Subcutaneous adipose tissue (tissue), 4 donors: ENCODE data around the gene PGAM2. TPM values are rescaled to one million over a fixed set of nuclear protein-coding genes. Genes with fewer than 3 reads are reported as not detected.

ENCODE experiments used
- total RNA-seq, 4 donors: library from RNA; depleted of rRNA; stranded (reverse); fragments of >200 nt; gene quantifications; one replicate each; pipeline ENCODE4 v1.1.0, GENCODE V29; 2016
- TF ChIP-seq, protein P1 (sequence below): fragments of 450-650 bp; IDR thresholded peaks from one replicate; pipeline ENCODE4 v1.5.1; 2016; ENCODE audit warnings: low read depth, mild to moderate bottlenecking, control low read depth, antibody characterized with exemption, moderate library complexity

Gene PGAM2
- total RNA-seq, 4 donors from 2014 or later: 4.3 TPM; not detected in 3

DNA sequence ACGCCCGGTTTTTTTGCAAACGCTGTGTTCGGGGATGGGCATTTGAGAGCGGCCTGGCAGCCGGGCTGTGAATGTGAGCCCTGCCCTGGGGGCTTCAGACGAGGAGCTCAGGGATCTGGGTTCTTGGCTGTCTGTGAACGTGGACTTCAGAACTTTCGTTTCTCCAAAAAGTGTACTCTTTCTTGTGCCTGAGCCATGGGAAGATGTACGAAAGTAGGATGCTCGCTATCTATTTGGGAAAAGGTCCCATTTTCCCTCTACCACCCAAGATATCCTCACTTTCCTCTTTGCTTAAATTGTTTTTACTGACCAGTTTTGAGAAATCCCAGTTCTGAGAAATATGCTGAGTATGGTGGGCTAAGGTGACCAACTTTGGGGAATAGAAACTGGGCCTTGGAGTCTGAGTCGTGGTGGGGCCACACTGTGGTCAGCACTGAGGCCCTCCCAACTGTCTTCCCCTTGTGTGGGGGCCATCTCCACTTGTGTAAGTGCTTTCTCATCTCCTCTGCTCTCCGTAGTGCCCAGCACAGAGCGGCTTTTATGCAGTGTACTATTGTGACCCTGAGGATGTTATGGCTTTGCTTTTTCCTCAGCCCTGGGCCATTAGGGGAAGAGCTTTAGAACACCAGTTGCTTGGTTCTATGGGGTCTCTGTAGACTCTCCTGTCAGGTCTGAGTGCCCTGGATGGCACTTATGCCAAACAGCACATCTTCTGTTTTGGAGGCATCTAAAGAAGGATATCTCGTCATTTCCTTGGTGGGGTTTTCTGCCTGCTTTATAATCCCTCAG, 19.9 kb downstream of the PGAM2 start:
- TF ChIP-seq, protein P1, sequence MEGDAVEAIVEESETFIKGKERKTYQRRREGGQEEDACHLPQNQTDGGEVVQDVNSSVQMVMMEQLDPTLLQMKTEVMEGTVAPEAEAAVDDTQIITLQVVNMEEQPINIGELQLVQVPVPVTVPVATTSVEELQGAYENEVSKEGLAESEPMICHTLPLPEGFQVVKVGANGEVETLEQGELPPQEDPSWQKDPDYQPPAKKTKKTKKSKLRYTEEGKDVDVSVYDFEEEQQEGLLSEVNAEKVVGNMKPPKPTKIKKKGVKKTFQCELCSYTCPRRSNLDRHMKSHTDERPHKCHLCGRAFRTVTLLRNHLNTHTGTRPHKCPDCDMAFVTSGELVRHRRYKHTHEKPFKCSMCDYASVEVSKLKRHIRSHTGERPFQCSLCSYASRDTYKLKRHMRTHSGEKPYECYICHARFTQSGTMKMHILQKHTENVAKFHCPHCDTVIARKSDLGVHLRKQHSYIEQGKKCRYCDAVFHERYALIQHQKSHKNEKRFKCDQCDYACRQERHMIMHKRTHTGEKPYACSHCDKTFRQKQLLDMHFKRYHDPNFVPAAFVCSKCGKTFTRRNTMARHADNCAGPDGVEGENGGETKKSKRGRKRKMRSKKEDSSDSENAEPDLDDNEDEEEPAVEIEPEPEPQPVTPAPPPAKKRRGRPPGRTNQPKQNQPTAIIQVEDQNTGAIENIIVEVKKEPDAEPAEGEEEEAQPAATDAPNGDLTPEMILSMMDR: no peak

DNA sequence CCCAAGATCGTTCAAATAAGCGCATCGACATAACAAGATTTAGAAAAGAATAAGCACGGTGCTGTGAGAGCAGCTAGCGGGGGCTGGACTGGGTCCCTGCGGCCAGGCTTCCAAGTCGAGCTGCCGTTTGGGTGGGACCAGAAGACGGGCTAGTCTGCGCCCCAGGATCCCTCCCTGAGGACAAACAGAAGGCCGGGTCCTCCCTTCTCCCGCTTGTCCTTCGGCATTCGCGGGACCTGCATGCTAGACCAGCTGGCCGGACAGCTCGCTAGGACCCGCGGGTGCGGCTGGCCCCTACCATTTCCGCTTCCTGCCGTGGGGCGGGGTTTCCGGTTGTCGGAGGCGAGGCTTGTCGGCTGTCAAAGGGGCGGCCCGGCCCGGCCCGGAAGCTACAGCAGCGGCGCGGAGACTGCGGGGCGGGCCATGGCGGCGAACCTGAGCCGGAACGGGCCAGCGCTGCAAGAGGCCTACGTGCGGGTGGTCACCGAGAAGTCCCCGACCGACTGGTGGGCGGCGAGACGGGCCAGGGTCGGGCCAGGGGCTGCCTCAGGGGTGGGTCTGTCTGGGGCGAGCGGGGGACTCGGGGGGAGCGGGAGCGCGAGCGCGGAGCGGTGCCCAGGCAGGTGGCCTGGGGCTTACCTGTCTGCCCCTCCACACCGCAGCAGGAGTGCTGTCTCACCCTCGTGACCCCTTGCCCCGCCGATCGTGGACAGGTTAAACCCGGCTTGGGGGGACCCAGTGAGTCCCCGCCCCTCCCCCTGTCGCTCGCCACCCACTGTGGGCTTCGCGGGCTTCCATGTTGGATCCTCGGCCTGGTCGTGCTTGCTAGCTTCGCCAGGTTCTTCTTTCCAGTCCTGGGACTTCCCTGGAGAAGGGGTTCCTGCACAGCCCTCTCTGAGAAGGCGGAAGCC, 20.8 kb downstream of the PGAM2 start, which contains the start of gene DBNL:
DBNL (plus strand) TSS at position 388 of the 911 bp plus-strand sequence; CDS start at position 424, 36 bp downstream.
- TF ChIP-seq, protein P1: no peak

DNA sequence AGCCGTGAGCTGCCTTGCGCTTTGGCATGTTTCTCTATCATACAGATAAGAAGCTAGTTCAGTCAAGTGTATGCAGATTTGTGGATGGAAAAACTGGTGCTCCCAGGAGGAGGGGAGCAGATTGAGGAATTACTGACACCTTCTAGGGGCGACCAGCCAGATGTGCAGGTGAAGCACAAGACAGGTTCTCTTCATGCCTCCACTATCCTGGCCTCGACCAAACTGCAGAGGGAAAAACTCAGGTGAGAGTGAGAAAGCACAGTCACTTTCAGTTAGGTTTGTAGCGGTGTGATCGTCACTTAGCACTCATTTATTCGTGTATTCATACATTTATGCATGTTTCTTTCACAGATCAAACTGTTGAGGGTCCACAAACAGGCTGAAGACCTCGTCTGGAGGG, 21.5 kb downstream of the PGAM2 start:
- TF ChIP-seq, protein P1: no peak

DNA sequence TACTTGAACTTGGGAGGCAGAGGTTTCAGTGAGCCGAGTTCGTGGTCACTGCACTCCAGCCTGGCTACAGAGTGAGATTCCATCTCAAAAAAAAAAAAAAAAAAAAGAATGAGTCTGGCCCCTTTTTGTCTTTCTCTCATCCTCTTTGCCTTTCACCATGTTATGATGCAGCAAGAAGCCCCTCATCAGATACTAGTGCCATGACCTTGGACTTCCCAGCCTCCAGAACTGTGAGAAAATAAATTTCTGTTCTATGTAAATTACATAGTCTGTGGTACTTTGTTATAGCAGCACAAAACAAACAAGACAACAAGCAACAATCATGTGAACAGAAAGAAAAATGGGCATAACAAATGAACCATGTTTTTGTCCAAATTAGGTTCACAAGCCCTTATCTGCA, 23.1 kb downstream of the PGAM2 start:
- TF ChIP-seq, protein P1: no peak

Other genes with a start within 250 kb of the PGAM2 start
- 10 to 100 TPM; 62.0 to 94.4 (median 75.4) TPM for gene MRPS24, start 196.1 kb downstream of the PGAM2 start, total RNA-seq
- 10 to 100 TPM; 16.7 to 29.1 (median 26.1) TPM for gene URGCP, start 159.0 kb downstream of the PGAM2 start, total RNA-seq
- gene UBE2D4, start 139.1 kb downstream of the PGAM2 start, total RNA-seq: 10 to 100 TPM; 16.6 to 39.0 (median 25.9) TPM
- not detected for gene SPDYE1, start 67.7 kb downstream of the PGAM2 start, total RNA-seq
- gene DBNL, start 20.9 kb downstream of the PGAM2 start, total RNA-seq: 100 to 1,000 TPM in 2 of 4 donors, 10 to 100 TPM in 2; 62.3 to 133 (median 103) TPM
- 10 to 100 TPM in 3 of 4 donors, 1 to 10 TPM in 1; 6.5 to 85.5 (median 20.2) TPM for gene POLM, start 17.0 kb upstream of the PGAM2 start, total RNA-seq
- gene AEBP1, start 38.8 kb upstream of the PGAM2 start, total RNA-seq: 100 to 1,000 TPM in 3 of 4 donors, 10 to 100 TPM in 1; 90.2 to 183 (median 162) TPM
- 10 to 100 TPM; 19.7 to 45.6 (median 21.0) TPM for gene POLD2, start 58.0 kb upstream of the PGAM2 start, total RNA-seq
- gene MYL7, start 75.8 kb upstream of the PGAM2 start, total RNA-seq: not detected
- gene GCK, start 123.9 kb upstream of the PGAM2 start, total RNA-seq: 1 to 10 TPM in 1 of 4 donors, under 1 TPM in 2, not detected in 1; 0.22 to 8.1 (median 0.85) TPM
- gene YKT6, start 135.4 kb upstream of the PGAM2 start, total RNA-seq: 10 to 100 TPM; 43.3 to 50.7 (median 49.7) TPM